ENCODE measurements around the gene CRYL1. TPM values are rescaled to one million over a fixed set of nuclear protein-coding genes. Genes with fewer than 3 reads are reported as not detected.

CRYL1 gene
- total and polyA plus RNA-seq, 2 experiments from 2014 or later, result 65.5 to 66.2 TPM

GRCh38 chr13:20395061-20395916 is 130.4 kb downstream of the CRYL1 start:
- H3K27ac ChIP-seq, result no peak overlapping the region
- DNase-seq (ENCODE audit: low spot score), result no peak
- no peak overlapping the region for H3K4me3 ChIP-seq
- H3K4me1 ChIP-seq (ENCODE audit: insufficient read depth), result peaks cover under 1% of the 10 kb centered on the region
- TF ChIP-seq EZH2phosphoT487 (IDR thresholded peaks at IDR 0.05; ENCODE audit: low read depth, severe bottlenecking, unreplicated experiment) (no peak), EZH2 (IDR thresholded peaks at IDR 0.05; ENCODE audit: borderline replicate concordance) (no peak)
- TF ChIP-seq, protein P1, sequence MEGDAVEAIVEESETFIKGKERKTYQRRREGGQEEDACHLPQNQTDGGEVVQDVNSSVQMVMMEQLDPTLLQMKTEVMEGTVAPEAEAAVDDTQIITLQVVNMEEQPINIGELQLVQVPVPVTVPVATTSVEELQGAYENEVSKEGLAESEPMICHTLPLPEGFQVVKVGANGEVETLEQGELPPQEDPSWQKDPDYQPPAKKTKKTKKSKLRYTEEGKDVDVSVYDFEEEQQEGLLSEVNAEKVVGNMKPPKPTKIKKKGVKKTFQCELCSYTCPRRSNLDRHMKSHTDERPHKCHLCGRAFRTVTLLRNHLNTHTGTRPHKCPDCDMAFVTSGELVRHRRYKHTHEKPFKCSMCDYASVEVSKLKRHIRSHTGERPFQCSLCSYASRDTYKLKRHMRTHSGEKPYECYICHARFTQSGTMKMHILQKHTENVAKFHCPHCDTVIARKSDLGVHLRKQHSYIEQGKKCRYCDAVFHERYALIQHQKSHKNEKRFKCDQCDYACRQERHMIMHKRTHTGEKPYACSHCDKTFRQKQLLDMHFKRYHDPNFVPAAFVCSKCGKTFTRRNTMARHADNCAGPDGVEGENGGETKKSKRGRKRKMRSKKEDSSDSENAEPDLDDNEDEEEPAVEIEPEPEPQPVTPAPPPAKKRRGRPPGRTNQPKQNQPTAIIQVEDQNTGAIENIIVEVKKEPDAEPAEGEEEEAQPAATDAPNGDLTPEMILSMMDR (IDR thresholded peaks at IDR 0.05; ENCODE audit: poor library complexity), result no peak
- no peak overlapping the region for H3K4me2 ChIP-seq
- no peaks in the 10 kb centered on the region for H3K36me3 ChIP-seq (replicated peaks; ENCODE audit: insufficient read depth, low read depth)
- H4K20me1 ChIP-seq (ENCODE audit: insufficient read depth, poor library complexity, severe bottlenecking), result no peaks in the 10 kb centered on the region
- no peaks in the 10 kb centered on the region for H3K27me3 ChIP-seq
- H3K79me2 ChIP-seq, result no peaks in the 10 kb centered on the region
- no peak overlapping the region for H2AFZ ChIP-seq
- H3K9me2 ChIP-seq (replicated peaks; ENCODE audit: insufficient read depth), result no peaks in the 10 kb centered on the region
- 95% methylated on average over 26 of the region's 26 CpGs for WGBS (ENCODE audit: low lambda C conversion rate, missing lambda C conversion rate)
- no peaks in the 10 kb centered on the region for H3K9me3 ChIP-seq (ENCODE audit: low read depth)

DNA sequence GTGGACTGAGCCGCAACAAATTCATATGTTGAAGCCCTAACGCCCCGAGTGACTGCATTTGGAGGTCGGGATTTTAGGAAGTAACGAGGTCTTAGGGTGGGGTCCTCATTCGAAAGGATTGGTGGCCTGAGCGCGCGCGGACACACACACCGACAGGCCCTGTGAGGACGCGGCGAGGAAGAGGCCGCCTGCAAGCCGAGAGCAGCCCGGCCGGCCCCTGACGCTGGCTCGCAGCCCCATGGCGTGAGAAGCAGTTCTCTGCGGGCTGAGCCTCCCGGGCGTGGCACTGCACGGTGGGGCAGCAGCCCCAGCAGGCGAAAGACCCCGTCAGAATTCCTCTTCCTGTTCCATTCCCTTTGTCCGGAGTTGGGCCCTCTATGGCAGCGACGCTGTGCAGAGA is 131.2 kb downstream of the CRYL1 start:
- WGBS (ENCODE audit: low lambda C conversion rate, missing lambda C conversion rate), result 97% methylated on average over 30 of the region's 30 CpGs
- no peak overlapping the region for H3K27ac ChIP-seq

DNA sequence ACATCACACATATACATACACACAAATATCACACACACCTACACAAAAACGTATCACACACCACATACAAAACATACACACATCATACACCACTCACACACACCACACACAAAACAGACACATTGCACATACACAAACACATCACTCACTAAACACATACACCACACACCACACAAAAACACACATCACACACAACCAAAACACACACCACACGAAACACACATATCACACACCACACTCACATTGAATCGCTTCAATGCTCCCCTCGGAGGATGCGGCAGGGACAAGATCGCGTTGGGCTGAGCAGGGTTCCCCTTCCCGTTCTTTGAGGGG is 131.5 kb downstream of the CRYL1 start:
- DNase-seq (ENCODE audit: low spot score), result no peak

More for the DNA sequence above, 131.2 kb downstream of the CRYL1 start:
- DNase-seq (ENCODE audit: low spot score), result no peak
- Histone ChIP-seq H3K9me3 (ENCODE audit: low read depth) (no peaks in the 10 kb centered on the region), H3K9me2 (replicated peaks; ENCODE audit: insufficient read depth) (no peaks in the 10 kb centered on the region), H2AFZ (no peak overlapping the region), H3K79me2 (no peaks in the 10 kb centered on the region), H3K4me3 (no peak overlapping the region), H3K36me3 (replicated peaks; ENCODE audit: insufficient read depth, low read depth) (no peaks in the 10 kb centered on the region), H4K20me1 (ENCODE audit: insufficient read depth, poor library complexity, severe bottlenecking) (no peaks in the 10 kb centered on the region), H3K4me1 (ENCODE audit: insufficient read depth) (peaks cover 3% of the 10 kb centered on the region), H3K27me3 (no peaks in the 10 kb centered on the region), H3K4me2 (no peak overlapping the region)
- no peak for TF ChIP-seq EZH2 (IDR thresholded peaks at IDR 0.05; ENCODE audit: borderline replicate concordance)
- no peak for TF ChIP-seq EZH2phosphoT487 (IDR thresholded peaks at IDR 0.05; ENCODE audit: low read depth, severe bottlenecking, unreplicated experiment)
- TF ChIP-seq, protein P1 (IDR thresholded peaks at IDR 0.05; ENCODE audit: poor library complexity), result no peak

More for the DNA sequence above, 131.5 kb downstream of the CRYL1 start:
- Histone ChIP-seq H3K4me3 (no peak overlapping the region), H3K4me1 (ENCODE audit: insufficient read depth) (peaks cover 3% of the 10 kb centered on the region), H3K27ac (no peak overlapping the region), H3K4me2 (no peak overlapping the region), H4K20me1 (ENCODE audit: insufficient read depth, poor library complexity, severe bottlenecking) (no peaks in the 10 kb centered on the region), H3K9me2 (replicated peaks; ENCODE audit: insufficient read depth) (no peaks in the 10 kb centered on the region), H3K79me2 (no peaks in the 10 kb centered on the region), H3K36me3 (replicated peaks; ENCODE audit: insufficient read depth, low read depth) (no peaks in the 10 kb centered on the region), H3K27me3 (no peaks in the 10 kb centered on the region), H2AFZ (no peak overlapping the region), H3K9me3 (ENCODE audit: low read depth) (no peaks in the 10 kb centered on the region)
- 94% methylated on average over 8 of the region's 8 CpGs for WGBS (ENCODE audit: low lambda C conversion rate, missing lambda C conversion rate)
- TF ChIP-seq EZH2phosphoT487 (IDR thresholded peaks at IDR 0.05; ENCODE audit: low read depth, severe bottlenecking, unreplicated experiment) (no peak), EZH2 (IDR thresholded peaks at IDR 0.05; ENCODE audit: borderline replicate concordance) (no peak)
- TF ChIP-seq, protein P1 (IDR thresholded peaks at IDR 0.05; ENCODE audit: poor library complexity), result no peak
